Effector memory CD4-positive, alpha-beta T cell (primary cell): ENCODE measurements around the gene TMEM132A.

Experiments
- DNase-seq, 3 donors: peaks; one replicate each; pipeline ENCODE4 v3.0.0-alpha.2; 2020
- H3K27ac ChIP-seq: 2 replicates; pipeline ENCODE4 v1.7.0; 2013; ENCODE audit warnings: mild to moderate bottlenecking, low read length, moderate library complexity; ENCODE audit not compliant: insufficient read depth, poor library complexity, severe bottlenecking
- H3K27me3 ChIP-seq: replicated peaks from 2 replicates; pipeline ENCODE4 v1.7.0; 2013; ENCODE audit warnings: mild to moderate bottlenecking, low read length; ENCODE audit not compliant: insufficient read depth, control insufficient read depth, poor library complexity, severe bottlenecking
- H3K36me3 ChIP-seq: 2 replicates; pipeline ENCODE4 v1.7.0; 2013; ENCODE audit warnings: mild to moderate bottlenecking, low read length, moderate library complexity; ENCODE audit not compliant: control insufficient read depth, insufficient read depth
- H3K4me1 ChIP-seq: 2 replicates; pipeline ENCODE4 v1.7.0; 2013; ENCODE audit warnings: low read length, mild to moderate bottlenecking; ENCODE audit not compliant: control insufficient read depth, insufficient read depth, poor library complexity, severe bottlenecking
- H3K4me3 ChIP-seq: 2 replicates; pipeline ENCODE4 v1.7.0; 2013; ENCODE audit warnings: low read length, low read depth, mild to moderate bottlenecking; ENCODE audit not compliant: insufficient read depth, poor library complexity, severe bottlenecking
- H3K9me3 ChIP-seq: 2 replicates; pipeline ENCODE4 v1.7.0; 2013; ENCODE audit warnings: mild to moderate bottlenecking, low read length, moderate library complexity; ENCODE audit not compliant: control insufficient read depth

The TMEM132A gene

DNA sequence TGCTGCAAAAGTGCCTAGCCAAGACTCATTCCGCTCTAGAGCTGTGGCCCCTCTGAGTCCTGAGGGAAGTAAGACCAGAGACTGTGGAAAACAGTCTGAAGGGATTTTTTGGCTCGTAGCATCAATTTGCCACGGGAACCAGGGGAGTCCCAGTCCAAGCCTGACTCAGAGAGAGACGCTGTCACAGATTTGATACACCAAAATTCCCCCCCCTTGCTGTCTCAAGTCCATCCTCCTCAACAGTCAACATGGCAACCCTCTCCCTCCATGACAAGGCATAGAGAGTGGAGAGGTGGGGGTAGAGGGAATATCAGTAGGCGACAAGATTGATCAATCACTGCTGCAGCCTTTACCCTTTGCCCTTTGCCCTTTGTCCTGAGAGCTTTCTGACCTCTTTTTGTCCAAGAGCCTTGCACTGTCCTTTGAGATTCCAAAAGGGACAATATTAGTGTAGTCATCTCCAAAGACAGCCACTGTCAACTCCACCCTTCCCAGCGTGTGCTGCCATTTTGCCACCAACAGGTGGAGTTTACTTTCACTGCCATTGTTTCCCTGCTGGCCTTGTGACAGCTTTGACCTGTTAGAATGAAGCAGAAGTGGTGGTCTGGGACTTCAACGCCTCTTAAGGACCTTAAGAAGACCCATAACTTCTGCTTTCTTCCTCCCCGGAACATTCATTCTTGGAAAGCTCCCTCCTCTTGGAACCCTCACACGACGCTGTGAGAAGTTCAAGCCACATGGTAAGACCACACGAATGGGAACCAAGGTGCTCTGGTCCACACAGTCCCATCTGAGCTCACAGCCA is 20.4 kb downstream of the TMEM132A start:
- no peaks in the 10 kb centered on the region for H3K9me3 ChIP-seq
- no peaks in the 10 kb centered on the region for H3K4me1 ChIP-seq
- no peak overlapping the region for H3K27ac ChIP-seq
- H3K27me3 ChIP-seq: no peaks in the 10 kb centered on the region
- no peak overlapping the region for H3K4me3 ChIP-seq
- DNase-seq: no peak
- no peaks in the 10 kb centered on the region for H3K36me3 ChIP-seq

DNA sequence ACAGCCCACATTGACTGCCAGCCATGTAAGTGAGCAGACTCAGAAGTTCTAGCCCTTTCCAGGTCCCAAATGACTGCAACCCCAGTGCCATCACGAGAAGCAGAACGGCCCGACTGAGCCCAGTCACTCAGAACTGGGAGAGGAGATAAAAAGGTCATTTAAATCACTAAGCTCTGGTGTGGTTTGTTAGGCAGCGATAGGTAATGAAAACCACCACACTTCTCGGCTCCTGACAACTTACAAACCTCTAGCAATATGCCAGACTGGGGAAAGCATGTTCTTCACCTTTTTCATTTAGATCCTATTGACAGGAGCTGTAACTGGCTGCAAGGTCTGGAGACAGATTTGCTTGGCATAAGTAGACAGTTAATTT is 21.0 kb downstream of the TMEM132A start:
- no peak for DNase-seq
- Histone ChIP-seq H3K36me3 (no peaks in the 10 kb centered on the region), H3K27ac (no peak overlapping the region), H3K27me3 (no peaks in the 10 kb centered on the region), H3K4me1 (no peaks in the 10 kb centered on the region), H3K9me3 (no peaks in the 10 kb centered on the region), H3K4me3 (no peak overlapping the region)

DNA sequence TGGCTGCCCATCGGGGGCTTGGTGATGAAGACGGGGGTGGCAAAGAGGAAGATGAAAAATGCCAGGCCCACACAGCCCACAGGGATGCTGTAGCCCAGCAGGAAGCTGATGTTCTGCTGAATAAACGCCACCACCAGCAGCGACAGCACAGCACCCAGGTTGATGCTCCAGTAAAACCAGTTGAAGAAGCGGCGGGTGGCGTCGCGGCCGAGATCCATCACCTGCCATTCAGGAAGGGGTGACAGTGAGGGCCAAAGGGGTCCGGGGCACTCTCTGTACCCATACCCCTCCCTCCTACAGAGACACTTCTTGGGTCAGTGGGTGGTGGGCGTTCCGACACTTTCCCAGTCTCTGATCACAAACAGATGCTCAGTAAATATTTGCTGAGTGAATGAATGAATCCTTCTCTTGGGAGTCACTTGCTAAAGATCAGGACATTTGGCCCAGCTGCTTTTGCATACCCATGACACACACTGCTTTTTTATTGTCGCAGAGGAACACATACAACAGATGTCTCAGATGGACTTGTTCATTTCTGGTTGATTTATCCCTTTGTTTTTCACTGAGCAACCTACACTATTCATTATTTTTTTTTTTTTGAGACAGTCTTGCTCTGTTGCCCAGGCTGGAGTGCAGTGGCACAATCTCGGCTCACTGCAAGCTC is 22.5 kb downstream of the TMEM132A start:
- H3K4me3 ChIP-seq: no peak overlapping the region
- no peak for DNase-seq
- H3K9me3 ChIP-seq: no peaks in the 10 kb centered on the region
- H3K27me3 ChIP-seq: peaks cover 4% of the 10 kb centered on the region
- H3K36me3 ChIP-seq: no peaks in the 10 kb centered on the region
- H3K27ac ChIP-seq: no peak overlapping the region
- H3K4me1 ChIP-seq: peaks cover 8% of the 10 kb centered on the region

DNA sequence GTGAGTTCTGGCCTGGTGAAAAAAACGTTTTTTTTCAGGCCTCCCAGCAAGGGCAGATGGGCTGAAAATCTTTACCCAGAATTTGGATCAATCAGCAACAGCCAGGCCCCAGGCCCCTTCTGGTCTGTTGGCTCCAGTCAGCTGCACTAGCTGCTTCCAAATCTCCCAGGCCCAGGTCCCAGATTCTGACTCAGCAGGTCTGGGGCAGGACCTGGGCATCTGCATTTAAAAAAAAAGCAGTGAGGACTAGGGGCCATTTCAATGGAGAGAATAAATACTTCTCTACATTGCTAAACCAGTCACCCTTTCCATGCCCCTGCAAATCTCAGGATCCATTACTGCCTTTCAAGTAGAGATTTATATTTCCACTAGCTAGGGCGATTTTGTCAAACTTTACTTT is 23.4 kb downstream of the TMEM132A start:
- H3K27ac ChIP-seq: no peak overlapping the region
- no peak overlapping the region for H3K4me3 ChIP-seq
- DNase-seq: no peak
- H3K27me3 ChIP-seq: peaks cover 14% of the 10 kb centered on the region
- no peaks in the 10 kb centered on the region for H3K9me3 ChIP-seq
- no peaks in the 10 kb centered on the region for H3K36me3 ChIP-seq
- H3K4me1 ChIP-seq: peaks cover 16% of the 10 kb centered on the region

DNA sequence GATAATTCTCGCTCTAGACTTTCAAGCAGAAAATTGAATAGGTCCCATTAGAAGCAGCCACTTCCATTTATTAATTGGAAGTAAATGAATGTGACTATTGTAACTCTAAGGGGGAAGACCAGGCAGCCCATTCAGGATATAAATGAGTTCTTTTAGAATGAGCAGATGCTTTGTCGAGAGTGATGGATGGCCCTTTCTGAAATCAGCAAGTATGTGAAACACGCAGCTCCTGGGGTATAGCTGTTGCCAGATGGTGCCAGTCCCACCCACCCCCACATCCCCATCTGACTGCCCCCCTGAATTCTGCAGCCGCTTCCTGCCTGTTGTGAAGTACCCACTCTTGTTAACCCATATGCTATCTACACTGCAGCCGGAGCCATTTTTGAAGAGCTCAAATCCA is 24.0 kb downstream of the TMEM132A start:
- no peaks in the 10 kb centered on the region for H3K9me3 ChIP-seq
- no peak for DNase-seq

DNA sequence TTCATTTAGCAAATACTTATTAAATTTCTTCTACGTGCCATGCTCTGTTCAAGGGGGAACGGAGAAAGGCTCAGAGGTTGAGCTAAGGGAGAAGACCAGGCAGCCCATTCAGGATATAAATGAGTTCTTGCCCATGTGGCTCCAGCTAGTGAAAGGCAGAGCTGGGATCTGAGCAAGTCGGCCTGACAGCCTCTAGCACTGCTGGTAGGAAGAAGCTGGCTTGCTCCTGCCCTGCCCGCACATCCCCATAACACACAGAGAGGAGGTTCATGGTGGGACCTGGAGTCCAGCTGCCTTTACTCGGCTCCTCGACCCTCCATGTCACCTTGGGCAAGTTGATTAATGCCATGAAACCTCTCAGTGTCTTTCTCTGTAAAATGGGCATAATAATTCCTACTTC is 25.8 kb downstream of the TMEM132A start:
- peaks cover 14% of the 10 kb centered on the region for H3K27me3 ChIP-seq
- no peaks in the 10 kb centered on the region for H3K36me3 ChIP-seq
- no peak overlapping the region for H3K27ac ChIP-seq
- H3K9me3 ChIP-seq: no peaks in the 10 kb centered on the region
- peaks cover 18% of the 10 kb centered on the region for H3K4me1 ChIP-seq
- no peak for DNase-seq
- H3K4me3 ChIP-seq: no peak overlapping the region

More for the DNA sequence above, 24.0 kb downstream of the TMEM132A start:
- Histone ChIP-seq H3K27me3 (peaks cover 14% of the 10 kb centered on the region), H3K36me3 (no peaks in the 10 kb centered on the region), H3K4me3 (no peak overlapping the region), H3K27ac (no peak overlapping the region), H3K4me1 (peaks cover 18% of the 10 kb centered on the region)

DNA sequence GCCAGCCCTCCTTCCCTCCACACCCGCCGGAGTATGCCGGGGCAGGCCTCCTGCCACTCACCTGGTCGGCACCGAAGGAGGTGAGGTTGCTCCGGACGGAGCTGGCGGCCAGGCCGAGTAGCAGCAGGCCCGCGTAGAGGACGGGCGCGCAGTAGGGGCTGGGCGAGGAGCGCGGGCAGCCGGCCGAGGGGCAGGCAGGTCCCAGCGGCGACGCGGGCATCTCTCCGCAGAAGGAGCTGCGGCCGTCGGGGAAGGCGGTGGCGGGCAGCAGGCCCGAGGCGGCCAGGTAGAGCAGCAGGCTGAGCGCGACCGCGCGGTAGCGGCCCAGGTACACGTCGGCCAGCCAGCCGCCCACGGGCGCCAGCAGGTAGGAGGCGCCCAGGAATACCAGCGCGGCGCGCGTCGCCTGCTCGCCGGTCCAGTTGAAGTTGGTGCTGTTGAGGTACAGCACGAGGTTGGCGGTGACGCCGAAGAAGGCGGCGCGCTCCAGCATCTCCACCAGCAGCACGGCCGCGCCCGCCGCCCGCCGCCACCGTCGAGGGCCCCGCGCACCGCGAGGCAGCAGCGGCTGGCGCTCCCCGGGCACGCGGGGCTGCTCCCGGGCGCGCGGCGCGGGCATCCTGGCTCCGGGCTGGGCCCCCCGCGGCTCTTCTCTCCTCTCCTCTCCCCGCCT is 26.8 kb downstream of the TMEM132A start:
- Histone ChIP-seq H3K36me3 (no peaks in the 10 kb centered on the region), H3K27ac (no peak overlapping the region), H3K4me1 (peaks cover 18% of the 10 kb centered on the region), H3K9me3 (no peaks in the 10 kb centered on the region), H3K4me3 (no peak overlapping the region), H3K27me3 (peaks cover 14% of the 10 kb centered on the region)
- DNase-seq: no peak

DNA sequence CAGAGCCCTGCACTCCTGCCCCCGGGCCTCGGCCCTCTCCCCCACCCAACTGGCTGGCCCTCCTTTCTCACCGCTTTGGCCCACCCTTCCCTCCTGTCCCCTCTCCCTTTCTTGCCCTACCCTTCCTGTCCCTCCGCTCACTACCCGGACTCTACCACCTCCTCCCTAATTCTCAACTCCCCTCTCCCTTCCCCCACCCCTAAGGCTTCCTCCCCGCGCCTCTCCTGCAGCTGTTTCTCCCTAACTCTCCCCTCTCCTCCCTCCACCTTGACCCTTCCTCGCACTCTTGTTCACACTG is 27.3 kb downstream of the TMEM132A start:
- Histone ChIP-seq H3K27me3 (peaks cover 14% of the 10 kb centered on the region), H3K9me3 (no peaks in the 10 kb centered on the region), H3K36me3 (no peaks in the 10 kb centered on the region), H3K27ac (no peak overlapping the region), H3K4me1 (peaks cover 18% of the 10 kb centered on the region), H3K4me3 (no peak overlapping the region)
- DNase-seq: no peak

DNA sequence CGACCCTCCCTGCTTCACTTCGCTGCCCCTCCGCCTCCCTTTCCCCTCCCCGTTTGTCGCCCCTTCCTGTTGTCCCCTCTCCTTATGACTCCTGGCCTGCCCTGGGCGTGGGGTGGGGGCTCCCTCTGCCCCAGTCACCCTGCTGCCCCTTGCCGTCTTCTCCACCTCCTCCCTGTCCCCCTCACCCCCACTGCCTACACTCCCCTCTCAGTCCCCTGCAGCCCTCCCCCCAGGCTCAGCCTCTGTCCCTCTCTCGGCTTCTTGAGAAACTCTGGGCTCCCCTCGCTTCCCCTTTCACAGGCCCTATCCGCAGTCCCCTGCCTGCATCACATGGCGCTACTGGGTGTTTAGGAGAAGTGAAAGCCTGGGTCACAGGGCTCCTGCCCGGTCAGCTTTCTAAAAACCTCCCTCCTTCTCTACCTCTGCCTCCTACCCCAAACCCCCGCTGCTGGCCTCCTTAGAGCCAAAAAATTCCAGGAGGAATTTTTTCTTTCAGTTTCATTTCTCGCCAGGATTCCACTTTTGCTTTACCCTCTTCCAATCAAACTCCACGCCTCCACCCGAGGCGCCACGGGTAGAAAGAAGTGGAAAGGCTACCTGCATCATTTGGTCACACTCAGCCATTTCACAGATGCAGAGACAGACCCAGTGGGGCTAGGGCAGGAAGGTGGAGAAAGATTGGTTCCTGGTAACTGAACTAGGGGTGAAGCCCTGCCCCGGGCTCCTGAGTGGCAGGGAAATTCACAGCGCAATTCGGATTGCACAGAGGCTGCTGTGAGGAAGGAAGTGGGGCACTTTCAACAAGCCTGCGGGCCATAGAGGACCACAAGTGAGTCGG is 27.9 kb downstream of the TMEM132A start, which contains the start of gene SLC15A3:
SLC15A3 (minus strand) TSS at position 273 of the 838 bp plus-strand sequence. CDS start 625 bp downstream, outside the sequence.
- H3K4me1 ChIP-seq: peaks cover 18% of the 10 kb centered on the region
- DNase-seq: no peak
- peak within 1 kb of the TSS; percentile 45 for H3K27ac ChIP-seq
- peak within 1 kb of the TSS; percentile 35 for H3K4me3 ChIP-seq
- no peaks in the 10 kb centered on the region for H3K36me3 ChIP-seq
- no peaks in the 10 kb centered on the region for H3K9me3 ChIP-seq
- H3K27me3 ChIP-seq: peaks cover 14% of the 10 kb centered on the region
